Measurements from ENCODE around the gene SLC10A7. TPM values are rescaled to one million over a fixed set of nuclear protein-coding genes. Genes with fewer than 3 reads are reported as not detected.
"Not testable (repeated sequence)": the region's sequence is repeated elsewhere in the genome, so short reads cannot be mapped to it uniquely, and the experiment has no call there.

The SLC10A7 gene
- total and polyA plus RNA-seq, 2 donors (not counting 1 experiment from before 2014, with no cell fraction given) = 5.7 to 18.3 TPM

DNA sequence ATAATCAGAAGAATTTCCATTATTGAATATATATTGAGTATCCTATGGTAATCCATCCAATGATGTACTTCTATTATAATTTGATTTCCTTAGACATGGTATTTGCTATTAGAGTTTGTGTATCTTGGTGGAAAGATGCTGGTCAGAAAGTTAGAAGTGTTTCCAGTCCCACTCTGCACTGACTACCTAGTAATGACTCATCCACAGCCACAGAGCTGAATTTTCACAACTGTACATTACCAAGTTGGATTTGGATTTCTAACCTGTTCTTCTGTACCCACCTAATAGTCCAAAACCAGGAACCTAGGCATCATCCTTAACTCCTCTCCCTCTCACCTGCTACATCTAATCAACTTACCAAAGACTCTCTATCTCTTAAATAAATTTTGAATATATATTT is 162.0 kb downstream of the SLC10A7 start:
- ChIA-PET CTCF (no interaction called here), POLR2A (no interaction called here)
- H3K9me3 Mint-ChIP-seq (ENCODE audit: insufficient read depth) = peaks cover 9% of the 10 kb centered on the region
- TF ChIP-seq, protein P1, sequence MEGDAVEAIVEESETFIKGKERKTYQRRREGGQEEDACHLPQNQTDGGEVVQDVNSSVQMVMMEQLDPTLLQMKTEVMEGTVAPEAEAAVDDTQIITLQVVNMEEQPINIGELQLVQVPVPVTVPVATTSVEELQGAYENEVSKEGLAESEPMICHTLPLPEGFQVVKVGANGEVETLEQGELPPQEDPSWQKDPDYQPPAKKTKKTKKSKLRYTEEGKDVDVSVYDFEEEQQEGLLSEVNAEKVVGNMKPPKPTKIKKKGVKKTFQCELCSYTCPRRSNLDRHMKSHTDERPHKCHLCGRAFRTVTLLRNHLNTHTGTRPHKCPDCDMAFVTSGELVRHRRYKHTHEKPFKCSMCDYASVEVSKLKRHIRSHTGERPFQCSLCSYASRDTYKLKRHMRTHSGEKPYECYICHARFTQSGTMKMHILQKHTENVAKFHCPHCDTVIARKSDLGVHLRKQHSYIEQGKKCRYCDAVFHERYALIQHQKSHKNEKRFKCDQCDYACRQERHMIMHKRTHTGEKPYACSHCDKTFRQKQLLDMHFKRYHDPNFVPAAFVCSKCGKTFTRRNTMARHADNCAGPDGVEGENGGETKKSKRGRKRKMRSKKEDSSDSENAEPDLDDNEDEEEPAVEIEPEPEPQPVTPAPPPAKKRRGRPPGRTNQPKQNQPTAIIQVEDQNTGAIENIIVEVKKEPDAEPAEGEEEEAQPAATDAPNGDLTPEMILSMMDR (IDR thresholded peaks at IDR 0.05) = no peak
- TF ChIP-seq EZH2 (IDR thresholded peaks at IDR 0.05; ENCODE audit: borderline replicate concordance, insufficient read depth, low read depth, low read length, poor library complexity, severe bottlenecking) = no peak
- Histone ChIP-seq H3K27ac (ENCODE audit: low read length in 2 of 2) (no peak overlapping the region), H2AFZ (ENCODE audit: insufficient read depth, low read depth, low read length, poor library complexity, severe bottlenecking) (no peak overlapping the region), H3K4me3 (ENCODE audit: control extremely low read depth in 1 of 5, extremely low read depth in 1 of 5, insufficient read depth in 1 of 5, low read depth in 2 of 5, low read length in 4 of 5) (no peak overlapping the region), H3K9ac (ENCODE audit: low read length) (no peak overlapping the region), H3K4me1 (ENCODE audit: control insufficient read depth in 2 of 2, insufficient read depth in 2 of 2, low read length in 2 of 2) (no peaks in the 10 kb centered on the region), H3K36me3 (replicated peaks in 1 of 2; ENCODE audit: control extremely low read depth in 1 of 2, control insufficient read depth in 1 of 2, extremely low read depth in 1 of 2, insufficient read depth in 2 of 2, low read length in 1 of 2) (no peaks in the 10 kb centered on the region), H3K9me3 (ENCODE audit: control extremely low read depth in 1 of 3, control insufficient read depth in 2 of 3, insufficient read depth in 1 of 3, low read length in 2 of 3) (peaks cover 0 to 4% (median 1%) of the 10 kb centered on the region in 3 donors), H3K27me3 (replicated peaks in 1 of 4; ENCODE audit: control extremely low read depth in 1 of 4, control insufficient read depth in 3 of 4, insufficient read depth in 4 of 4, low read length in 3 of 4) (no peaks in the 10 kb centered on the region), H3K4me2 (replicated peaks; ENCODE audit: low read depth, low read length, poor library complexity, severe bottlenecking) (no peak overlapping the region), H4K20me1 (ENCODE audit: control insufficient read depth, insufficient read depth, low read length, poor library complexity, severe bottlenecking) (no peaks in the 10 kb centered on the region), H3K79me2 (ENCODE audit: control insufficient read depth, insufficient read depth, low read length) (no peaks in the 10 kb centered on the region)
- H3K4me1 Mint-ChIP-seq = no peaks in the 10 kb centered on the region
- intact Hi-C loops (cut with micrococcal nuclease) = no loop called here
- no peak overlapping the region for H3K27ac Mint-ChIP-seq
- no peaks in the 10 kb centered on the region for H3K27me3 Mint-ChIP-seq
- H3K4me3 Mint-ChIP-seq = no peak overlapping the region
- ATAC-seq (ENCODE audit: low read depth) (no peak), DNase-seq (no peak)

DNA sequence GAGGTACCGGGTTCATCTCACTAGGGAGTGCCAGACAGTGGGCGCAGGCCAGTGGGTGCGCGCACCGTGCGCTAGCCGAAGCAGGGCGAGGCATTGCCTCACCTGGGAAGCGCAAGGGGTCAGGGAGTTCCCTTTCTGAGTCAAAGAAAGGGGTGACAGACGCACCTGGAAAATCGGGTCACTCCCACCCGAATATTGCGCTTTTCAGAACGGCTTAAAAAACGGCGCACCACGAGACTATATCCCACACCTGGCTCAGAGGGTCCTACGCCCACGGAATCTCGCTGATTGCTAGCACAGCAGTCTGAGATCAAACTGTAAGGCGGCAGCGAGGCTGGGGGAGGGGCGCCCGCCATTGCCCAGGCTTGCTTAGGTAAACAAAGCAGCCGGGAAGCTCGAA is 171.6 kb downstream of the SLC10A7 start:
- no CpG with 5 or more reads among the region's 26 CpGs for WGBS (ENCODE audit: insufficient coverage)
- H3K27ac ChIP-seq (ENCODE audit: low read length in 2 of 2); intact Hi-C loops (cut with micrococcal nuclease); H2AFZ ChIP-seq (ENCODE audit: insufficient read depth, low read depth, low read length, poor library complexity, severe bottlenecking); H3K4me1 Mint-ChIP-seq; H3K4me1 ChIP-seq (ENCODE audit: control insufficient read depth in 2 of 2, insufficient read depth in 2 of 2, low read length in 2 of 2); H3K27me3 ChIP-seq (replicated peaks in 1 of 4; ENCODE audit: control extremely low read depth in 1 of 4, control insufficient read depth in 3 of 4, insufficient read depth in 4 of 4, low read length in 3 of 4); H3K4me3 ChIP-seq (ENCODE audit: control extremely low read depth in 1 of 5, extremely low read depth in 1 of 5, insufficient read depth in 1 of 5, low read depth in 2 of 5, low read length in 4 of 5); H3K27me3 Mint-ChIP-seq; H3K79me2 ChIP-seq (ENCODE audit: control insufficient read depth, insufficient read depth, low read length); DNase-seq; CTCF ChIA-PET; H3K9ac ChIP-seq (ENCODE audit: low read length); POLR2A ChIA-PET; ATAC-seq (ENCODE audit: low read depth); H3K36me3 ChIP-seq (replicated peaks in 1 of 2; ENCODE audit: control extremely low read depth in 1 of 2, control insufficient read depth in 1 of 2, extremely low read depth in 1 of 2, insufficient read depth in 2 of 2, low read length in 1 of 2); H3K9me3 Mint-ChIP-seq (ENCODE audit: insufficient read depth); H3K9me3 ChIP-seq (ENCODE audit: control extremely low read depth in 1 of 3, control insufficient read depth in 2 of 3, insufficient read depth in 1 of 3, low read length in 2 of 3); H4K20me1 ChIP-seq (ENCODE audit: control insufficient read depth, insufficient read depth, low read length, poor library complexity, severe bottlenecking); H3K4me2 ChIP-seq (replicated peaks; ENCODE audit: low read depth, low read length, poor library complexity, severe bottlenecking); H3K27ac Mint-ChIP-seq: not testable (repeated sequence)
- H3K4me3 Mint-ChIP-seq = peak overlapping the region; percentile 50

Measured in B cell (primary cell).